Ascending aorta (tissue), 2 donors: Measurements from ENCODE around the gene NAA38. TPM values are rescaled to one million over a fixed set of nuclear protein-coding genes. Genes with fewer than 3 reads are reported as not detected.

ENCODE experiments used
- DNase-seq, 2 donors: peaks; one replicate each; pipeline ENCODE4 v3.0.0-alpha.2; 2019; ENCODE audit warnings: low spot score in 2 of 2
- H3K27ac ChIP-seq, 2 donors: fragments of 200-600 bp; sonication (generic); one replicate each; pipeline ENCODE4 v1.5.1; 2016 to 2017; ENCODE audit warnings: mild to moderate bottlenecking in 1 of 2
- H3K27me3 ChIP-seq: fragments of 200-600 bp; sonication (generic); one replicate; pipeline ENCODE4 v1.5.1; 2017
- H3K36me3 ChIP-seq, 2 donors: fragments of 200-600 bp; sonication (generic); one replicate each; pipeline ENCODE4 v1.5.1; 2016
- H3K4me1 ChIP-seq, 2 donors: fragments of 200-600 bp; sonication (generic); one replicate each; pipeline ENCODE4 v1.5.1; 2016 to 2017; ENCODE audit warnings: mild to moderate bottlenecking in 1 of 2
- H3K4me3 ChIP-seq, 2 donors: fragments of 200-600 bp; sonication (generic); one replicate each; pipeline ENCODE4 v1.5.1; 2016 to 2017; ENCODE audit warnings: mild to moderate bottlenecking in 1 of 2
- H3K9me3 ChIP-seq, 2 donors: fragments of 200-600 bp; sonication (generic); one replicate each; pipeline ENCODE4 v1.5.1; 2016
- intact Hi-C: fragments of 100-400 bp; cut with DNase I; formaldehyde crosslinking; loops from one replicate; pipeline ENCODE4 v1.15.1; 2023
- total RNA-seq: library from RNA; depleted of rRNA; stranded (reverse); fragments of >200 nt; gene quantifications from one replicate; pipeline ENCODE4 v1.1.0, GENCODE V29; 2016
- TF ChIP-seq, protein P1 (sequence below), 3 experiments: fragments of 200-600 bp in 2 of 3; fragments of 450-650 bp in 1 of 3; sonication (generic) in 2 of 3; IDR thresholded peaks; one replicate each; pipeline ENCODE4 v1.5.1; 2016 to 2019; ENCODE audit warnings: antibody characterized with exemption in 3 of 3, mild to moderate bottlenecking in 1 of 3, moderate library complexity in 1 of 3

Gene NAA38
- total RNA-seq, 1 donor from 2014 or later = 59.0 TPM

DNA sequence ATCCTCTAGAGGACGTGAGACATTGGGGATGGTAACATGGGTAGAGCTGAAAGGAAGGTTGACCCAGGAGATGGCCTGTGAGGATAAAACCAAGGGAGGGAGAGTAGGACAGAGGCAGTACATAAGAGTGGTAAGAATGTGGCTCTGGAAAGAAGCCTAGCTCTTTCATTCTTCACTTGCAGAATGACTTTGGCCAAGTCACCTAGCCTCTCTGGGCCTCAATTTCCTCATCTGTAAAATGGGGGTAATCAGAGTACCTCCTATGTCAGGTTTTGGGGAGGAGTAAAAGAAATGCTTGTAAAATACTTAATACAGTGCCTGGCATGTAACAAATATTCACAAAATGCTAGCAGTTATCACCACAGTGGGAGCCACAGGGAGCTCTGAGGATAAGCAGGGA, 16.5 kb downstream of the NAA38 start:
- Histone ChIP-seq H3K36me3 (peaks cover 0 to under 1% of the 10 kb centered on the region in 2 donors), H3K4me1 (peaks cover 14 to 42% of the 10 kb centered on the region in 2 donors), H3K4me3 (peak overlapping the region; percentile 80 to 88), H3K9me3 (no peaks in the 10 kb centered on the region), H3K27ac (peak overlapping the region; percentile 97 to 99), H3K27me3 (no peaks in the 10 kb centered on the region)
- TF ChIP-seq, protein P1, sequence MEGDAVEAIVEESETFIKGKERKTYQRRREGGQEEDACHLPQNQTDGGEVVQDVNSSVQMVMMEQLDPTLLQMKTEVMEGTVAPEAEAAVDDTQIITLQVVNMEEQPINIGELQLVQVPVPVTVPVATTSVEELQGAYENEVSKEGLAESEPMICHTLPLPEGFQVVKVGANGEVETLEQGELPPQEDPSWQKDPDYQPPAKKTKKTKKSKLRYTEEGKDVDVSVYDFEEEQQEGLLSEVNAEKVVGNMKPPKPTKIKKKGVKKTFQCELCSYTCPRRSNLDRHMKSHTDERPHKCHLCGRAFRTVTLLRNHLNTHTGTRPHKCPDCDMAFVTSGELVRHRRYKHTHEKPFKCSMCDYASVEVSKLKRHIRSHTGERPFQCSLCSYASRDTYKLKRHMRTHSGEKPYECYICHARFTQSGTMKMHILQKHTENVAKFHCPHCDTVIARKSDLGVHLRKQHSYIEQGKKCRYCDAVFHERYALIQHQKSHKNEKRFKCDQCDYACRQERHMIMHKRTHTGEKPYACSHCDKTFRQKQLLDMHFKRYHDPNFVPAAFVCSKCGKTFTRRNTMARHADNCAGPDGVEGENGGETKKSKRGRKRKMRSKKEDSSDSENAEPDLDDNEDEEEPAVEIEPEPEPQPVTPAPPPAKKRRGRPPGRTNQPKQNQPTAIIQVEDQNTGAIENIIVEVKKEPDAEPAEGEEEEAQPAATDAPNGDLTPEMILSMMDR (IDR thresholded peaks at IDR 0.05) = no peak
- intact Hi-C loops = loop anchor here (5.0 to 10.0 kb wide), 5 partner anchors 226 to 826 kb away; partner anchors contain the start of genes FXR2, KCTD11, PHF23 and RNASEK
- DNase-seq = no peak

DNA sequence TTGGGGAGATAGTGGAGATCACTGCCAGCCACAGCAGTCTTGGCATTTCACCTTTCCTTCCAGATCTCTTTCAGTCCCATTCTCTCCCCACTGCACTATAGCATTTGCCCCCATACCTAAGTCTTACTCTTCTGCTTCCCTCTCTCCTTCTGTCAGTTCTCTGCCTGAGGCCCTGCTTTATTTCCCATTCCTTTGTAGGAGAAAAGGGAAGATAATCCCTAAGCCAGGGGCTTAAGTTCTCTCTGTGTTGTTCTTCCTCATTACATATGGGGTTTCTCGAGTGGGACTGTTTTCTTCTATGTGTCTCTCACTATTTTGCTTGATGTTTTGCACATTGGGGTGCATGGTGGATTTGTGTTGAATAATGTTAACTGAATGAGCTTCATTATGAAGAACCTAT, 16.9 kb downstream of the NAA38 start:
- TF ChIP-seq, protein P1 (IDR thresholded peaks at IDR 0.05) = no peak
- Histone ChIP-seq H3K4me3 (no peak overlapping the region), H3K9me3 (no peaks in the 10 kb centered on the region), H3K27ac (peak overlapping the region; percentile 97 to 99), H3K27me3 (no peaks in the 10 kb centered on the region), H3K4me1 (peaks cover 11 to 39% of the 10 kb centered on the region in 2 donors), H3K36me3 (no peaks in the 10 kb centered on the region)
- no peak for DNase-seq
- intact Hi-C loops = loop anchor here (5.0 to 10.0 kb wide), 5 partner anchors 226 to 826 kb away; partner anchors contain the start of genes FXR2, KCTD11, PHF23 and RNASEK

DNA sequence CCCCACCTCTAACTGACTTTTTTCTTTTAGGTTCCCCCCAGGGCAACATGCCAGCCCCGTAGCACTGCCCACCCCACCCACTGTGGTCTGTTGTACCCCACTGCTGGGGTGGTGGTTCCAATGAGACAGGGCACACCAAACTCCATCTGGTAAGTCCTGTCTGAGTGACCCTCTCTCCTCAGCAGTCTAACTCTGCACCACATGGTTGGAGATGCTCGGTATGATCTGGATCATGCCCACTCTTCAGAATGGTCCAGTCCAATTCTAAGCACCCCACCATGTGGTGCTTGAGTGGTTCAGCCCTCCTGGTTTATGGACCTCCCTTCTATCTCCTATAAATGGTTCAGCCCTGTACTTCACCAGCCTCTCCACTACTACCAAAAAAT, 17.5 kb downstream of the NAA38 start:
- Histone ChIP-seq H3K4me3 (no peak overlapping the region), H3K27me3 (no peaks in the 10 kb centered on the region), H3K9me3 (no peaks in the 10 kb centered on the region), H3K36me3 (no peaks in the 10 kb centered on the region), H3K4me1 (peaks cover 8 to 34% of the 10 kb centered on the region in 2 donors), H3K27ac (peak overlapping the region in 1 of 2 donors; percentile 56)
- intact Hi-C loops = loop anchor here (5.0 to 10.0 kb wide), 7 partner anchors 225 to 825 kb away; partner anchors contain the start of genes ACADVL, DLG4, FXR2 and KCTD11
- TF ChIP-seq, protein P1 (IDR thresholded peaks at IDR 0.05) = no peak
- DNase-seq = peak in 1 of 2 donors; percentile 42

DNA sequence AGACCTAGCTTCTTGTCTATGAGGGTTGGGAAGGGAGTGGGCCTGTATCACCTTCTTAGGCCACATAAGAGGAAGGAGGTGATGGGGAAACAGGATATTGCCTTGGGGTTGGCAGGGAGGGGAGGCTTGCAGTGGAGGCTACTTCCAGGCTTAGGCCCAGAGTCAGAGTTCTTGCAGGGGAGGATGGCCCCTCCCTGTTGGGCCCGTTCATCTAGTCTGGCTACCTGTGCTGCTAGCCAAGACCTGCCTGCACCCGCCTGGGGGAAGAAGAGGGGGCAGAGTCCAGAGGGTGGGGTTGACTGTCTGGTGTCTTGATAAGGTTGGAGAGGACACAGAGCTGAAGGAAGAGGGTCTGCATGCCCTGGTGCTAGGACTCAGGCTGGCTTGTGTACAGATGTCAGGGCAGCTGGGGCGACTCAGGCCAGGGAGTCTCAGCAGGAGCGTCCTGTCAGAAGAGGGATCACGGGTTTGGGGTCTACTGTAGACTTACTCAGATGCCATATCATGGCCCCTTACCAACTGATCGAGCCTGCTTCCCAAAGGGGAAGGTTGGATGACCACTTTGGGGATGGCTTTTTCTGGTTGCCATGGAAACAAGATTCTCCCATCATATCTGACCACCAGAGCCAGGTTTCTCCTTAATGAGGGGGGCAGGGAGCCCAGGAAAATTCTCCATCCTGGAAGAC, 18.0 kb downstream of the NAA38 start:
- H3K9me3 ChIP-seq = no peaks in the 10 kb centered on the region
- TF ChIP-seq, protein P1 (IDR thresholded peaks at IDR 0.05) = no peak
- H3K4me3 ChIP-seq = no peak overlapping the region
- no peak for DNase-seq
- H3K4me1 ChIP-seq = peaks cover 8 to 34% of the 10 kb centered on the region in 2 donors
- H3K27me3 ChIP-seq = no peaks in the 10 kb centered on the region
- H3K27ac ChIP-seq = peak overlapping the region; percentile 43 to 56
- H3K36me3 ChIP-seq = no peaks in the 10 kb centered on the region
- intact Hi-C loops = loop anchor here (5.0 to 10.0 kb wide), 2 partner anchors 267 to 625 kb away; partner anchors contain the start of genes ACADVL and DLG4

DNA sequence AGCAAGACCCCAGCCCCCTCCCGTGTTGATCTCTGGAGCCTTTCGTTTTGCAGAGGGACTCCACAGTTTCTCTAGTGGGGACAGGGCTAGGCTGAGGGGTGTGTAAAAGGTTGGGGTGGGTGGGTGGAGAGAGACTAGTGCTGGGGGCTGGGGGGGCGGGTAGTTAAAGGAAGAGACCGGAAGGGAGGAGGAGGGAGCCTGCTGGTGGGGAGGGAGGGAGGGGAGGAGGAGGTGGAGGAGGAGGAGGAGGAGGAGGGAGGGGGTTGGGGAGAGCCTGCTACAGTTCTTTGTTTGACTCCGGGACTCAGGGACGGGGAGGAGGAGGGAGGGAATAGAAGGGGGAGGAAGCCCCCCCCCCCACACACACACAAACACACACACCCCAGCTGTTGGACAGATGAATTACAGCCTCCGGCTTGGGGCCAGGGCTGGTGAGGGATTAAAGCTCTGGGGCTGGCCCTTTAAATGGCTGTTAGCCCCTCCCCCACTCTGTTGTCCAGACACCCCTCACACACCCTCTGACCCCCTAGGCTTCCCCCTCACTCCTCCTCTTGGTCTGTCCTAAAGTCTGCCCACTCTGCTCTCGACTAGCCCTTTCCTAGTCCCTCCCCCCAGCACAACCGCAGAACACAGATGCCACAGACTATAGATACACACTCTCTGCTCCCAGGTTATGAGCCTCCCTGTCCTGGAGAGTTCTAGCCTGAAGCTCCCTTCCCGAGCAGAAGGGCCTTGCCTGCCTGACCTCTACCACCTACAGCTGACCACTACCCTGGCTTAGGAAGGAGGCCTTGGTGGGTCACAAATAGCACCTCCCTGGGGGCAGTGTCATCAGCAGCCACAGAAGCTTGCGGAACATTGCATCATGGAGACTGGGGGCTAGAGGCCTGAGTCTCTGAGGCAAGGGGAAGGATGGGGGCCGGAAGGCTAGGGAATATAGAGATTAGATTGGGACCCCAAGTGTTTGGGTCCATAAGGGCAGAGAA, 19.0 kb downstream of the NAA38 start:
- Histone ChIP-seq H3K27ac (peak overlapping the region; percentile 91 to 98), H3K27me3 (no peaks in the 10 kb centered on the region), H3K4me1 (peaks cover 8 to 36% of the 10 kb centered on the region in 2 donors), H3K9me3 (no peaks in the 10 kb centered on the region), H3K36me3 (no peaks in the 10 kb centered on the region), H3K4me3 (peak overlapping the region in 1 of 2 donors; percentile 25)
- TF ChIP-seq, protein P1 (IDR thresholded peaks at IDR 0.05) = no peak
- no peak for DNase-seq
- intact Hi-C loops = loop anchor here (5.0 to 10.0 kb wide), 2 partner anchors 266 to 624 kb away; partner anchors contain the start of genes ACADVL and DLG4
